ENCODE results near the gene ATRAID.

ATRAID gene

DNA sequence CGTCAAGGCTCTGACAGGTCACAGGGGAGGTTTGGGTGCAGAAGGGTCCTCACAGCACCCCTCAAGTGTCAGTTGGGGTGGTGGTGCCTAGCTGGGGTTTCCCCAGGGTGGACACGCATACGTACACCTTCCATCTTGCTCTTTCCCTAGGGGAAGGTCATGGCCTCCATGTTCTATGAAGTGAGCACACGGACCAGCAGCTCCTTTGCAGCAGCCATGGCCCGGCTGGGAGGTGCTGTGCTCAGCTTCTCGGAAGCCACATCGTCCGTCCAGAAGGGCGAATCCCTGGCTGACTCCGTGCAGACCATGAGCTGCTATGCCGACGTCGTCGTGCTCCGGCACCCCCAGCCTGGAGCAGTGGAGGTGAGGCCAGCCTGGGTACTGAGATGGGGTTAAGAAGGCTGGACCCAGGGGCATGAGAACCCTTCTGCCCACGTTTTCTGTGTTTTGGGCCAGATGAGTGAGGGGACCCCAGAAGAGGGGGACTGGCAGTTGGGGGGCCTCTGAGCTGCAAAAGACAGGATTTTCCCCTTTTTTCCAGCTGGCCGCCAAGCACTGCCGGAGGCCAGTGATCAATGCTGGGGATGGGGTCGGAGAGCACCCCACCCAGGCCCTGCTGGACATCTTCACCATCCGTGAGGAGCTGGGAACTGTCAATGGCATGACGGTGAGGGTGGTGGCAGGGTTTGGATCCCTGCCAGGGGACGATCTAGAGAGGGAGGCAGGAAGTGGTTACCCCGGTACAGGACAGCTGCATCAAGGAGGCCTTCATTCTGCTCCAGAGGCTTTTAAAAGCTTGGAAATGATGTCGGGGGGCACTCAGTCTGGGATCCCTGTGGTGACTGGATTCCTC, 30.1 kb downstream of the ATRAID start:
- Histone ChIP-seq H3K79me2 (ENCODE audit: control insufficient read depth, low read length) (no peaks in the 10 kb centered on the region), H3K4me3 (ENCODE audit: low read length) (no peak overlapping the region), H3K27ac (ENCODE audit: low read depth, low read length) (no peak overlapping the region), H3F3A (ENCODE audit: control insufficient read depth, insufficient read depth) (peaks cover 3% of the 10 kb centered on the region; the same call in 1 of the 2 replicates), H4K20me1 (ENCODE audit: control insufficient read depth, insufficient read depth, low read depth, low read length) (no peaks in the 10 kb centered on the region), H3K4me1 (ENCODE audit: control insufficient read depth, low read length) (no peaks in the 10 kb centered on the region), H3K9me3 (ENCODE audit: control insufficient read depth, insufficient read depth, low read length) (no peaks in the 10 kb centered on the region), H3K9me2 (replicated peaks; ENCODE audit: control insufficient read depth, low read length) (no peaks in the 10 kb centered on the region), H3K36me3 (ENCODE audit: control insufficient read depth, low read length) (peaks cover 70% of the 10 kb centered on the region), H3K27me3 (ENCODE audit: control insufficient read depth, low read length) (no peaks in the 10 kb centered on the region), H3K4me2 (ENCODE audit: low read length) (no peak overlapping the region)
- no peak for TF ChIP-seq EZH2phosphoT487 (IDR thresholded peaks at IDR 0.05; ENCODE audit: borderline replicate concordance, low read length)
- TF ChIP-seq, protein P1, sequence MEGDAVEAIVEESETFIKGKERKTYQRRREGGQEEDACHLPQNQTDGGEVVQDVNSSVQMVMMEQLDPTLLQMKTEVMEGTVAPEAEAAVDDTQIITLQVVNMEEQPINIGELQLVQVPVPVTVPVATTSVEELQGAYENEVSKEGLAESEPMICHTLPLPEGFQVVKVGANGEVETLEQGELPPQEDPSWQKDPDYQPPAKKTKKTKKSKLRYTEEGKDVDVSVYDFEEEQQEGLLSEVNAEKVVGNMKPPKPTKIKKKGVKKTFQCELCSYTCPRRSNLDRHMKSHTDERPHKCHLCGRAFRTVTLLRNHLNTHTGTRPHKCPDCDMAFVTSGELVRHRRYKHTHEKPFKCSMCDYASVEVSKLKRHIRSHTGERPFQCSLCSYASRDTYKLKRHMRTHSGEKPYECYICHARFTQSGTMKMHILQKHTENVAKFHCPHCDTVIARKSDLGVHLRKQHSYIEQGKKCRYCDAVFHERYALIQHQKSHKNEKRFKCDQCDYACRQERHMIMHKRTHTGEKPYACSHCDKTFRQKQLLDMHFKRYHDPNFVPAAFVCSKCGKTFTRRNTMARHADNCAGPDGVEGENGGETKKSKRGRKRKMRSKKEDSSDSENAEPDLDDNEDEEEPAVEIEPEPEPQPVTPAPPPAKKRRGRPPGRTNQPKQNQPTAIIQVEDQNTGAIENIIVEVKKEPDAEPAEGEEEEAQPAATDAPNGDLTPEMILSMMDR (IDR thresholded peaks at IDR 0.05; ENCODE audit: low read depth, low read length, poor library complexity, severe bottlenecking): no peak

DNA sequence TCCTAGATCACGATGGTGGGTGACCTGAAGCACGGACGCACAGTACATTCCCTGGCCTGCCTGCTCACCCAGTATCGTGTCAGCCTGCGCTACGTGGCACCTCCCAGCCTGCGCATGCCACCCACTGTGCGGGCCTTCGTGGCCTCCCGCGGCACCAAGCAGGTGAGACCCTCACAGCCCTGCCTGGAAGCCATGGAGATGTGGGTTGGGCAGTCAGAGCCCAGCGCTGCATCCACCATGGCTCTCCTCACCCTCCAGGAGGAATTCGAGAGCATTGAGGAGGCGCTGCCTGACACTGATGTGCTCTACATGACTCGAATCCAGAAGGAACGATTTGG, 30.7 kb downstream of the ATRAID start:
- peaks cover 65% of the 10 kb centered on the region for H3K36me3 ChIP-seq (ENCODE audit: control insufficient read depth, low read length)

DNA sequence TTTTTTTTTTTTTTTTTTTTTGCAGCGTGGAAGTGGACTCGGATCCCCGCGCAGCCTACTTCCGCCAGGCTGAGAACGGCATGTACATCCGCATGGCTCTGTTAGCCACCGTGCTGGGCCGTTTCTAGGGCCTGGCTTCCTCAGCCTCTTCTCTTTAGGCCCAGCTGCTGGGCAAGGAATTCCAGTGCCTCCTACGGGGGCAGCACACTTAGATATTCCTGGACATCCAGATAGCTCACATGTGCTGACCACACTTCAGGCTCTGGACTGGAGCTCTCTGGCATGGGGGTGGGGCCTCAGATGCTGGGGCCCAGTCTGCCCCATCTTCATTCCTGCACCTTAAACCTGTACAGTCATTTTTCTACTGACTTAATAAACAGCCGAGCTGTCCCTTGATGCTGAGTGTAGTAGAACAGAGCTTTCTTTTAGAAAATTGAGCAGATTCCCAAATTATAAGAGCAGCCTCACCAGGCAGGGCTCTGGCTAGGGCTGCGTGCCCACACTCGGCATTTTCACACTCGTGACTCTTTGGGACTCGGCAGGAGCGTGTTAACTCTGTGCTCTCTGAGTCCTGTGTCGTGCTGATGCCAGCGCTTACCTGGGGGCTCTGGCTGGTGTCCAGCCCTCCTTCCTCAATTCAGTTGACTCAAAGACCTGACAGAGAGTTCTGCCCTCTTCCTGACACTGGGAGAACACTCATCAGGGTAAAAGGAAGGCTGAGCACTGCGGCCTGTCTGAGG, 31.7 kb downstream of the ATRAID start:
- no peaks in the 10 kb centered on the region for H3K9me3 ChIP-seq (ENCODE audit: control insufficient read depth, insufficient read depth, low read length)
- H3K79me2 ChIP-seq (ENCODE audit: control insufficient read depth, low read length): no peaks in the 10 kb centered on the region
- no peaks in the 10 kb centered on the region for H3K4me1 ChIP-seq (ENCODE audit: control insufficient read depth, low read length)
- no peaks in the 10 kb centered on the region for H3K9me2 ChIP-seq (replicated peaks; ENCODE audit: control insufficient read depth, low read length)
- TF ChIP-seq, protein P1 (IDR thresholded peaks at IDR 0.05; ENCODE audit: low read depth, low read length, poor library complexity, severe bottlenecking): no peak
- TF ChIP-seq EZH2phosphoT487 (IDR thresholded peaks at IDR 0.05; ENCODE audit: borderline replicate concordance, low read length): no peak
- H3K27ac ChIP-seq (ENCODE audit: low read depth, low read length): no peak overlapping the region
- H3K27me3 ChIP-seq (ENCODE audit: control insufficient read depth, low read length): no peaks in the 10 kb centered on the region
- peaks cover 55% of the 10 kb centered on the region for H3K36me3 ChIP-seq (ENCODE audit: control insufficient read depth, low read length)
- H3K4me2 ChIP-seq (ENCODE audit: low read length): no peak overlapping the region
- no peak overlapping the region for H3K4me3 ChIP-seq (ENCODE audit: low read length)
- H3F3A ChIP-seq (ENCODE audit: control insufficient read depth, insufficient read depth): peaks cover 3% of the 10 kb centered on the region; the same call in 1 of the 2 replicates
- H4K20me1 ChIP-seq (ENCODE audit: control insufficient read depth, insufficient read depth, low read depth, low read length): no peaks in the 10 kb centered on the region

More for the DNA sequence above, 30.7 kb downstream of the ATRAID start:
- Histone ChIP-seq H3K4me1 (ENCODE audit: control insufficient read depth, low read length) (no peaks in the 10 kb centered on the region), H3K9me2 (replicated peaks; ENCODE audit: control insufficient read depth, low read length) (no peaks in the 10 kb centered on the region), H3K27me3 (ENCODE audit: control insufficient read depth, low read length) (no peaks in the 10 kb centered on the region), H3K4me2 (ENCODE audit: low read length) (no peak overlapping the region), H3K27ac (ENCODE audit: low read depth, low read length) (no peak overlapping the region), H3K9me3 (ENCODE audit: control insufficient read depth, insufficient read depth, low read length) (no peaks in the 10 kb centered on the region), H3K4me3 (ENCODE audit: low read length) (no peak overlapping the region), H3F3A (ENCODE audit: control insufficient read depth, insufficient read depth) (peaks cover 3% of the 10 kb centered on the region; the same call in 1 of the 2 replicates), H3K79me2 (ENCODE audit: control insufficient read depth, low read length) (no peaks in the 10 kb centered on the region), H4K20me1 (ENCODE audit: control insufficient read depth, insufficient read depth, low read depth, low read length) (no peaks in the 10 kb centered on the region)
- no peak for TF ChIP-seq EZH2phosphoT487 (IDR thresholded peaks at IDR 0.05; ENCODE audit: borderline replicate concordance, low read length)
- TF ChIP-seq, protein P1 (IDR thresholded peaks at IDR 0.05; ENCODE audit: low read depth, low read length, poor library complexity, severe bottlenecking): no peak

Measured in DOHH2 (cell line).